Measurements from ENCODE around the gene NDOR1. TPM values are rescaled to one million over a fixed set of nuclear protein-coding genes. Genes with fewer than 3 reads are reported as not detected.
A peak's percentile ranks its signal among the peaks of the same experiment; 100 is the strongest.

Gene NDOR1
- total RNA-seq, 4 donors from 2014 or later = 8.1 to 18.6 (median 11.6) TPM

DNA sequence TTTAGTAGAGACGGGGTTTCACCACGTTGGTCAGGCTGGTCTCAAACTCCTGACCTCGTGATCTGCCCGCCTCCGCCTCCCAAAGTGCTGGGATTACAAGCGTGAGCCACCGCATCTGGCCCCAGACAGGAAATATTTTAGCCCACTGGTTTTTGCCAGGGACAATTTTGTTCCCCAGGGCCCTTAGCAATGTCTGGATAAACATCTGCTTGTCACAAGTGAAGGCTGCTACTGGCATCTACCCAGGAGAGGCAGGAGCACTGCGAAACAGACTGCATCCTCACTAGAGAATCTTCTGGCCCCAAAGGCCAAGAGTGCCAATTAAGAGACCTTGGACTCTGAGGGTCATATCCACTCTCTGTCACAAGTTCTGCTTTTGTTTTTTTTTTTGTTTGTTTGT lies 2.5 kb upstream of the NDOR1 start:
- 69 to 73% methylated on average over 8 of the region's 8 CpGs for WGBS, 2 donors
- DNase-seq (ENCODE audit: low spot score in 2 of 2) = no peak
- intact Hi-C loops (cut with DNase I; ENCODE audit: low total_unique reads) = no loop called here
- no peak for TF ChIP-seq POLR2A (IDR thresholded peaks at IDR 0.05)
- TF ChIP-seq, protein P1, sequence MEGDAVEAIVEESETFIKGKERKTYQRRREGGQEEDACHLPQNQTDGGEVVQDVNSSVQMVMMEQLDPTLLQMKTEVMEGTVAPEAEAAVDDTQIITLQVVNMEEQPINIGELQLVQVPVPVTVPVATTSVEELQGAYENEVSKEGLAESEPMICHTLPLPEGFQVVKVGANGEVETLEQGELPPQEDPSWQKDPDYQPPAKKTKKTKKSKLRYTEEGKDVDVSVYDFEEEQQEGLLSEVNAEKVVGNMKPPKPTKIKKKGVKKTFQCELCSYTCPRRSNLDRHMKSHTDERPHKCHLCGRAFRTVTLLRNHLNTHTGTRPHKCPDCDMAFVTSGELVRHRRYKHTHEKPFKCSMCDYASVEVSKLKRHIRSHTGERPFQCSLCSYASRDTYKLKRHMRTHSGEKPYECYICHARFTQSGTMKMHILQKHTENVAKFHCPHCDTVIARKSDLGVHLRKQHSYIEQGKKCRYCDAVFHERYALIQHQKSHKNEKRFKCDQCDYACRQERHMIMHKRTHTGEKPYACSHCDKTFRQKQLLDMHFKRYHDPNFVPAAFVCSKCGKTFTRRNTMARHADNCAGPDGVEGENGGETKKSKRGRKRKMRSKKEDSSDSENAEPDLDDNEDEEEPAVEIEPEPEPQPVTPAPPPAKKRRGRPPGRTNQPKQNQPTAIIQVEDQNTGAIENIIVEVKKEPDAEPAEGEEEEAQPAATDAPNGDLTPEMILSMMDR (IDR thresholded peaks at IDR 0.05) = no peak
- H3K4me3 ChIP-seq (ENCODE audit: low read depth, poor library complexity, severe bottlenecking) = no peak overlapping the region

DNA sequence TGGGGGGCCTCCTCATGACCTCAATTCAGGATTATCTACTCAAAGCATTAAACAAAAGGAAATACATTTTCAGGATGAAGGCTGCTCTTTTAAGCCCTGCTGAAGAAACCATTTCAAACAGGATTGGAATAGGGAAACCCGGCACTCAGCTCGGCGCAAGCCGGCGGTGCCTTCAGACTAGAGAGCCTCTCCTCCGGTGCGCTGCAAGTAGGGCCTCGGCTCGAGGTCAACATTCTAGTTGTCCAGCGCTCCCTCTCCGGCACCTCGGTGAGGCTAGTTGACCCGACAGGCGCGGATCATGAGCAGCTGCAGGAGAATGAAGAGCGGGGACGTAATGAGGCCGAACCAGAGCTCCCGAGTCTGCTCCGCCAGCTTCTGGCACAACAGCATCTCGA lies 772 bp upstream of the NDOR1 start:
- no peak for TF ChIP-seq POLR2A (IDR thresholded peaks at IDR 0.05)
- TF ChIP-seq, protein P1 (IDR thresholded peaks at IDR 0.05) = no peak
- intact Hi-C loops (cut with DNase I; ENCODE audit: low total_unique reads) = no loop called here
- H3K4me3 ChIP-seq (ENCODE audit: low read depth, poor library complexity, severe bottlenecking) = peak overlapping the region; percentile 91
- DNase-seq (ENCODE audit: low spot score in 2 of 2) = no peak
- 19% methylated on average over 17 to 21 of the region's 21 CpGs for WGBS, 2 donors

- DNase-seq (ENCODE audit: low spot score in 2 of 2) = no peak
- H3K4me3 ChIP-seq (ENCODE audit: low read depth, poor library complexity, severe bottlenecking) = no peak overlapping the region
- intact Hi-C loops (cut with DNase I; ENCODE audit: low total_unique reads) = no loop called here
- TF ChIP-seq POLR2A (IDR thresholded peaks at IDR 0.05) = no peak
- TF ChIP-seq, protein P1 (IDR thresholded peaks at IDR 0.05) = no peak
- 71 to 82% methylated on average over 7 of the region's 7 CpGs for WGBS, 2 donors
These were observed 1.1 kb downstream of the NDOR1 start for GRCh38 chr9:137206602-137207001.

DNA sequence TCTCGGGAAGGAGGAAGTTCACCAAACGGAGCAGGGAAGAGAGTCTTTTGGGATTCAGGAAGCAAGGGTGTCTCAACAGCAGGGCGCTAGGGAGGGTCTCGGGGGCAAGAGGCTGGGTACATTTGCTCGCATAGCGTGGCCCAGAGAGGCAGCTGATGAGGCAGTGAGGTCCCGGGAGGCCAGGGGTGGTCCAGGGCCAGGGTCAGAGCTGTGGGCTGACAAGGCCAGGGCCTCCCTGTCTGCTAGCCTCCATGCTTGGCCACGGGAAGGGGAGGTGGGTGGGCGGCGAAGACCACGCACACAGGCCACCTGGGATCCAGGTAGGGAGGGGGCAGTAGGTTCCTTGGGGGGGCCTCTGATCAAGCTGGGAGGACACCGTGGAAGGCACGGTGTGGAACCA lies 6.0 kb downstream of the NDOR1 start:
- TF ChIP-seq, protein P1 (IDR thresholded peaks at IDR 0.05) = no peak
- TF ChIP-seq POLR2A (IDR thresholded peaks at IDR 0.05) = no peak
- 80 to 83% methylated on average over 13 of the region's 13 CpGs for WGBS, 2 donors
- DNase-seq (ENCODE audit: low spot score in 2 of 2) = no peak
- intact Hi-C loops (cut with DNase I; ENCODE audit: low total_unique reads) = no loop called here
- H3K4me3 ChIP-seq (ENCODE audit: low read depth, poor library complexity, severe bottlenecking) = no peak overlapping the region

DNA sequence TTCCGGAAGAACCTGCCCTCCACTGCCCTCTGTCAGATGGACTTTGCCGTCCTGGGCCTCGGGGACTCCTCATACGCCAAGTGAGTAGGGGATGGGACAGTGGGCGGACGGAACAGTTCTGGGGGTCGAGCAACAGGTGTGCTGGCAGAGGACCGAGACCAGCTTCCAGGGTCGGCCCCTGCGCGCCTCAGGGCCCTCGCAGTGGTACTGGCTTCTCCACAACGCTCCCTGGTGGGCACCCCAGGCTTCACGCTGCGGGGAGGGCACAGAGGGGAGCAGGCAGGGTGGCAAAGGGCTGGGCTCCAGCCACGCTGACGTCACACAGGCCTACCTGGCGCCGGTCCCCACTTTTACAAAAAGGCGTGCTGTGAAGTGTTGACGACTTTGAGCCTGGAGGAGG lies 7.0 kb downstream of the NDOR1 start:
- H3K4me3 ChIP-seq (ENCODE audit: low read depth, poor library complexity, severe bottlenecking) = no peak overlapping the region
- intact Hi-C loops (cut with DNase I; ENCODE audit: low total_unique reads) = no loop called here
- TF ChIP-seq, protein P1 (IDR thresholded peaks at IDR 0.05) = no peak
- TF ChIP-seq POLR2A (IDR thresholded peaks at IDR 0.05) = no peak
- DNase-seq (ENCODE audit: low spot score in 2 of 2) = no peak
- 71 to 87% methylated on average over 17 to 21 of the region's 21 CpGs for WGBS, 2 donors
